ENCODE data around the gene MYOM1. TPM values are rescaled to one million over a fixed set of nuclear protein-coding genes. Genes with fewer than 3 reads are reported as not detected.

The MYOM1 gene
- total RNA-seq, 1 donor from 2014 or later = 4.9 TPM

DNA sequence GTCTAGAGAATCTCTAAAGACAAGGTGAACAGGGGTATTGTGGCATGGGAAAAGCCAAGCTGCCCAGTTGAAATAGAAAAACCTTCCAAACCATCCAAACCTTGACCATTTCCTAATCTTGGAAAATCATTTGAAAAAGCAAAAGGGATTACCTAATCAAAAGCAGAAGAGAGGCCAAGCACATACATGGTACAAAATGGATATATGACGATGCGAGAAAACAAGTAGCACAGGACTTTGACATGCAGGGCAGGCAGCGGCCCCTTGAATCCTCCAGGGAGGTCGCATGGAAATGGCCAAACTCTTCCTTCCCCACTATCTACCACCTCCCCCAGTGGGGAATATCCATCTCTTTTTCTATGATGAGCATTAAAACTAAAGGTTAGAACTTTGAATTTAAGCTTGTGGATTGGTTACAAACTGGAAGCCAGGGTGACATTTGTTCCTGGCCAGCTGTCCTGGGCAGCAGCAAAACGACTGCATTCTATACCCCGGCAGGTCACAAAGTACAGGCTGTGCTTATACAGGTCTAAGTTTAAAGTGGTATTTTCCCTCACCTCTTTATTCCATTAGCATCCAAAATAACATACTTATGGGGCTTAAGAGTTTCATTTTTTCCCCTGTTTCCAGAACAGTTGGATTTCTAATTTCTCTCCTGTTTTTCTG is 24.7 kb downstream of the MYOM1 start:
- H3K4me3 Mint-ChIP-seq = no peak overlapping the region
- H3K27ac Mint-ChIP-seq = no peak overlapping the region
- no peaks in the 10 kb centered on the region for H3K9me3 Mint-ChIP-seq
- TF ChIP-seq, protein P1, sequence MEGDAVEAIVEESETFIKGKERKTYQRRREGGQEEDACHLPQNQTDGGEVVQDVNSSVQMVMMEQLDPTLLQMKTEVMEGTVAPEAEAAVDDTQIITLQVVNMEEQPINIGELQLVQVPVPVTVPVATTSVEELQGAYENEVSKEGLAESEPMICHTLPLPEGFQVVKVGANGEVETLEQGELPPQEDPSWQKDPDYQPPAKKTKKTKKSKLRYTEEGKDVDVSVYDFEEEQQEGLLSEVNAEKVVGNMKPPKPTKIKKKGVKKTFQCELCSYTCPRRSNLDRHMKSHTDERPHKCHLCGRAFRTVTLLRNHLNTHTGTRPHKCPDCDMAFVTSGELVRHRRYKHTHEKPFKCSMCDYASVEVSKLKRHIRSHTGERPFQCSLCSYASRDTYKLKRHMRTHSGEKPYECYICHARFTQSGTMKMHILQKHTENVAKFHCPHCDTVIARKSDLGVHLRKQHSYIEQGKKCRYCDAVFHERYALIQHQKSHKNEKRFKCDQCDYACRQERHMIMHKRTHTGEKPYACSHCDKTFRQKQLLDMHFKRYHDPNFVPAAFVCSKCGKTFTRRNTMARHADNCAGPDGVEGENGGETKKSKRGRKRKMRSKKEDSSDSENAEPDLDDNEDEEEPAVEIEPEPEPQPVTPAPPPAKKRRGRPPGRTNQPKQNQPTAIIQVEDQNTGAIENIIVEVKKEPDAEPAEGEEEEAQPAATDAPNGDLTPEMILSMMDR (IDR thresholded peaks at IDR 0.05) = no peak
- no peaks in the 10 kb centered on the region for H3K27me3 Mint-ChIP-seq
- ChIA-PET POLR2A (interaction anchor here (1.7 kb wide), 1 partner anchor 16 kb away, joined by 5 read pairs; no protein-coding TSS in a partner anchor), CTCF (no interaction called here)
- H3K36me3 Mint-ChIP-seq (ENCODE audit: low read depth) = peaks cover 9% of the 10 kb centered on the region
- intact Hi-C loops (cut with micrococcal nuclease) = no loop called here
- no peak for ATAC-seq (ENCODE audit: low read depth)
- H3K4me1 Mint-ChIP-seq = peaks cover 4% of the 10 kb centered on the region
- no peak for DNase-seq

DNA sequence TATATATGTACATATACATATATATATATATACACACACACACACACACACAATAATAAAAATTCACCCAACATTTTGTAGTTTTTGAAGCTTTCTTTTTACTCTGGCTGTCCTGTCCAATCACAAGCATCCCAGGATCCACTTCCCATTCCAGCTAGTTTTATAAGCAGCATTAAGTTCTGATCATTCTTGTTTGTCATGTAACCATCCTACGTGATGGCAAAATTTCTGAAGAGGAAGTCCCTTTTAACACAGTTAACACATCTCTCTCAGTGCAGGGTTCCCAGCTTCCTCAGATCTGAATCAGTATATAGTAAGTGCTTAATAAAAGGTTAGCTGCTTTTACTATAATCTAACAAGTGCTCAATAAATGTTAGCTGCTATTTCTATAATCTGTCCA is 26.4 kb downstream of the MYOM1 start:
- Mint-ChIP-seq H3K27ac (no peak overlapping the region), H3K27me3 (no peaks in the 10 kb centered on the region), H3K4me3 (no peak overlapping the region), H3K9me3 (no peaks in the 10 kb centered on the region), H3K36me3 (ENCODE audit: low read depth) (peaks cover 17% of the 10 kb centered on the region), H3K4me1 (peaks cover 4% of the 10 kb centered on the region)
- DNase-seq = no peak
- intact Hi-C loops (cut with micrococcal nuclease) = loop anchor here (2.0 kb wide), 1 partner anchor 15 kb away; no protein-coding TSS in a partner anchor
- TF ChIP-seq, protein P1 (IDR thresholded peaks at IDR 0.05) = no peak
- CTCF ChIA-PET = interaction anchor here (1.1 kb wide), 2 partner anchors 41 to 53 kb away, joined by 3 to 5 read pairs; no protein-coding TSS in a partner anchor
- POLR2A ChIA-PET = interaction anchor here (0.6 to 2.2 kb wide), 2 partner anchors 14 to 553 kb away, joined by 4 to 9 read pairs; no protein-coding TSS in a partner anchor
- no peak for ATAC-seq (ENCODE audit: low read depth)

DNA sequence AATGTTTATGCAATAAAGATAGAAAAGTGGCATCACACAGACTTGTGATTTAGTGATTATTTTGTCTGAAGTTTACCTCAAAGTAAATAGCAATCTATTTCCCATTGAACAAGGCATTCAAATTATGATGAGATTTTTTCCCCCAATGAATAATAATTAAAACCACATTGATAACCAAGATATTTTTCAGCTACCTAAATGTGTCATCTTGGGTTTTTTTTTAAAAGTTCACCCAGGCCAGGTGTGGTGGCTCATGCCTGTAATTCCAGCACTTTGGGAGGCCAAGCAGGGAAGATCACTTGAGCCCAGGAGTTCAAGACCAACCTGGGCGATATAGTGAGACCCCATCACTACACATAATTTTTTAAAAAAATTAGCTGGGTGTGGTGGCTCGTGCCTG is 27.0 kb downstream of the MYOM1 start:
- ChIA-PET POLR2A (interaction anchor here (2.2 kb wide), 1 partner anchor 13 kb away, joined by 9 read pairs; no protein-coding TSS in a partner anchor), CTCF (interaction anchor here (1.1 kb wide), 2 partner anchors 40 to 53 kb away, joined by 3 to 5 read pairs; no protein-coding TSS in a partner anchor)
- H3K36me3 Mint-ChIP-seq (ENCODE audit: low read depth) = peaks cover 20% of the 10 kb centered on the region
- TF ChIP-seq, protein P1 (IDR thresholded peaks at IDR 0.05) = no peak
- DNase-seq (no peak), ATAC-seq (ENCODE audit: low read depth) (no peak)
- no peaks in the 10 kb centered on the region for H3K9me3 Mint-ChIP-seq
- no peak overlapping the region for H3K4me3 Mint-ChIP-seq
- intact Hi-C loops (cut with micrococcal nuclease) = loop anchor here (2.0 kb wide), 1 partner anchor 14 kb away; no protein-coding TSS in a partner anchor
- no peaks in the 10 kb centered on the region for H3K27me3 Mint-ChIP-seq
- H3K27ac Mint-ChIP-seq = no peak overlapping the region
- peaks cover 4% of the 10 kb centered on the region for H3K4me1 Mint-ChIP-seq

DNA sequence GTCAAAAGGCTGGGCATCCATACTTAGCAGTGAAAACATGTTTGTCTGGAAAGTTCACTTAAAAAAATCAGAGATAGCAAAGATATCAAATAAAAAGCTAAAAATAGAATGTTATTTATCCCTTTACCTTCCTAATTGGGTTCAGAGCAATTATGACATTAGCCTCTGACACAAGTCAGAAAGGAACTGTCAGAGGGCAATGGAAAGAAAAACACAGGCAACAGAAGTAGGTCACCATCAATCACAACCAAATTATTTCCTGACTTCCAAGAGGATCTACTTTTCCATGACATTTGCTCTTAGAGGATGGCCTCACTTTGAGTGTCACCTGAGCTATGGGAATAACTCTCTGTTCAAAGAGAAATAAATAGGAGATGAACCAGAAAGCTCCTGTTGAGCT is 27.5 kb downstream of the MYOM1 start:
- DNase-seq (no peak), ATAC-seq (ENCODE audit: low read depth) (no peak)
- ChIA-PET CTCF (interaction anchor here (1.1 kb wide), 1 partner anchor 39 kb away, joined by 5 read pairs; no protein-coding TSS in a partner anchor), POLR2A (interaction anchor here (2.2 kb wide), 1 partner anchor 13 kb away, joined by 9 read pairs; no protein-coding TSS in a partner anchor)
- no peaks in the 10 kb centered on the region for H3K9me3 Mint-ChIP-seq
- peaks cover 4% of the 10 kb centered on the region for H3K4me1 Mint-ChIP-seq
- no peak overlapping the region for H3K27ac Mint-ChIP-seq
- H3K4me3 Mint-ChIP-seq = no peak overlapping the region
- H3K36me3 Mint-ChIP-seq (ENCODE audit: low read depth) = peaks cover 21% of the 10 kb centered on the region
- TF ChIP-seq, protein P1 (IDR thresholded peaks at IDR 0.05) = no peak
- no peaks in the 10 kb centered on the region for H3K27me3 Mint-ChIP-seq
- intact Hi-C loops (cut with micrococcal nuclease) = loop anchor here (2.0 kb wide), 1 partner anchor 13 kb away; no protein-coding TSS in a partner anchor

DNA sequence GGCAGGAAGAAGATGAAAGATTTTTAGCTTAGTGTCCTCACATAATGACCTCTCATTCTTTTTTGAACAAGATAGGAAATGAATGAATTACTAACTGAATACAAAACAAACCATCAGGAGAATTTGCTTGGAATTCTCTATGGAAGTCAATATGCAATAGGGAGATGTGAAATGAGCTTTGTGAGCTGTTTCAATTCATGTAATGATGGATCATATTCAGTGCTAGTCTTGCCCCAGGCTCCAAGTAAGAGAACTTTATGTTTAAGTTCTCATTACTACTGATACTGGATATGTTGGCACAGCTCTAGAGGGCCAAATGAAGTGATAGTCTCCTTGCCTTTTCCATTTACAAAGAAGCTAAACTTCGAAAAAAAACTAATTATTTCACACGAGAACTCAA is 29.2 kb downstream of the MYOM1 start:
- CTCF ChIA-PET = no interaction called here
- DNase-seq (no peak), ATAC-seq (ENCODE audit: low read depth) (no peak)
- POLR2A ChIA-PET = interaction anchor here (0.8 kb wide), 1 partner anchor 10 kb away, joined by 4 read pairs; no protein-coding TSS in a partner anchor
- Mint-ChIP-seq H3K9me3 (no peaks in the 10 kb centered on the region), H3K27ac (no peak overlapping the region), H3K27me3 (no peaks in the 10 kb centered on the region), H3K36me3 (ENCODE audit: low read depth) (peaks cover 23% of the 10 kb centered on the region), H3K4me3 (no peak overlapping the region), H3K4me1 (no peaks in the 10 kb centered on the region)
- intact Hi-C loops (cut with micrococcal nuclease) = no loop called here
- TF ChIP-seq, protein P1 (IDR thresholded peaks at IDR 0.05) = no peak
